ENCODE data around the gene RAD51B. TPM values are rescaled to one million over a fixed set of nuclear protein-coding genes. Genes with fewer than 3 reads are reported as not detected.

Gene RAD51B
- total and polyA plus RNA-seq, 2 experiments from 2014 or later = 10.1 to 18.0 TPM

GRCh38 chr14:68281497-68281896 is 461.9 kb downstream of the RAD51B start:
- H3K4me3 ChIP-seq = no peak overlapping the region
- no peak overlapping the region for H3K27ac ChIP-seq
- H4K20me1 ChIP-seq (ENCODE audit: insufficient read depth, poor library complexity, severe bottlenecking) = no peaks in the 10 kb centered on the region
- no peaks in the 10 kb centered on the region for H3K36me3 ChIP-seq (replicated peaks; ENCODE audit: insufficient read depth, low read depth)
- no peak for DNase-seq (ENCODE audit: low spot score)
- no peaks in the 10 kb centered on the region for H3K9me3 ChIP-seq (ENCODE audit: low read depth)
- H3K4me1 ChIP-seq (ENCODE audit: insufficient read depth) = peaks cover 31% of the 10 kb centered on the region
- no peaks in the 10 kb centered on the region for H3K27me3 ChIP-seq
- TF ChIP-seq EZH2phosphoT487 (IDR thresholded peaks at IDR 0.05; ENCODE audit: low read depth, severe bottlenecking, unreplicated experiment) (no peak), EZH2 (IDR thresholded peaks at IDR 0.05; ENCODE audit: borderline replicate concordance) (no peak)
- H3K79me2 ChIP-seq = no peaks in the 10 kb centered on the region
- 94% methylated on average over 4 of the region's 4 CpGs for WGBS (ENCODE audit: low lambda C conversion rate, missing lambda C conversion rate)
- no peaks in the 10 kb centered on the region for H3K9me2 ChIP-seq (replicated peaks; ENCODE audit: insufficient read depth)
- no peak overlapping the region for H3K4me2 ChIP-seq
- H2AFZ ChIP-seq = no peak overlapping the region

- H3K27me3 ChIP-seq = no peaks in the 10 kb centered on the region
- no peak overlapping the region for H3K4me3 ChIP-seq
- H3K9me2 ChIP-seq (replicated peaks; ENCODE audit: insufficient read depth) = no peaks in the 10 kb centered on the region
- H3K4me2 ChIP-seq = no peak overlapping the region
- no peak for DNase-seq (ENCODE audit: low spot score)
- no peak overlapping the region for H2AFZ ChIP-seq
- no peaks in the 10 kb centered on the region for H3K36me3 ChIP-seq (replicated peaks; ENCODE audit: insufficient read depth, low read depth)
- WGBS (ENCODE audit: low lambda C conversion rate, missing lambda C conversion rate) = 70% methylated on average over 6 of the region's 6 CpGs
- no peaks in the 10 kb centered on the region for H3K79me2 ChIP-seq
- peaks cover 31% of the 10 kb centered on the region for H3K4me1 ChIP-seq (ENCODE audit: insufficient read depth)
- H3K9me3 ChIP-seq (ENCODE audit: low read depth) = no peaks in the 10 kb centered on the region
- no peaks in the 10 kb centered on the region for H4K20me1 ChIP-seq (ENCODE audit: insufficient read depth, poor library complexity, severe bottlenecking)
- no peak overlapping the region for H3K27ac ChIP-seq
- TF ChIP-seq EZH2 (IDR thresholded peaks at IDR 0.05; ENCODE audit: borderline replicate concordance) = no peak
- TF ChIP-seq CTCF (IDR thresholded peaks at IDR 0.05; ENCODE audit: poor library complexity) = no peak
- no peak for TF ChIP-seq EZH2phosphoT487 (IDR thresholded peaks at IDR 0.05; ENCODE audit: low read depth, severe bottlenecking, unreplicated experiment)
These were observed 463.1 kb downstream of the RAD51B start for GRCh38 chr14:68282479-68283377.

GRCh38 chr14:68283378-68284123 is 464.0 kb downstream of the RAD51B start:
- H4K20me1 ChIP-seq (ENCODE audit: insufficient read depth, poor library complexity, severe bottlenecking) = no peaks in the 10 kb centered on the region
- no peak overlapping the region for H3K27ac ChIP-seq
- H3K27me3 ChIP-seq = no peaks in the 10 kb centered on the region
- no peaks in the 10 kb centered on the region for H3K9me2 ChIP-seq (replicated peaks; ENCODE audit: insufficient read depth)
- H3K36me3 ChIP-seq (replicated peaks; ENCODE audit: insufficient read depth, low read depth) = no peaks in the 10 kb centered on the region
- peaks cover 30% of the 10 kb centered on the region for H3K4me1 ChIP-seq (ENCODE audit: insufficient read depth)
- H3K4me3 ChIP-seq = no peak overlapping the region
- H3K4me2 ChIP-seq = no peak overlapping the region
- TF ChIP-seq CTCF (IDR thresholded peaks at IDR 0.05; ENCODE audit: poor library complexity) (no peak), EZH2 (IDR thresholded peaks at IDR 0.05; ENCODE audit: borderline replicate concordance) (no peak), EZH2phosphoT487 (IDR thresholded peaks at IDR 0.05; ENCODE audit: low read depth, severe bottlenecking, unreplicated experiment) (no peak)
- no peak overlapping the region for H2AFZ ChIP-seq
- DNase-seq (ENCODE audit: low spot score) = no peak
- no peaks in the 10 kb centered on the region for H3K9me3 ChIP-seq (ENCODE audit: low read depth)
- WGBS (ENCODE audit: low lambda C conversion rate, missing lambda C conversion rate) = 90% methylated on average over 11 of the region's 11 CpGs
- no peaks in the 10 kb centered on the region for H3K79me2 ChIP-seq

GRCh38 chr14:68284333-68284732 is 464.8 kb downstream of the RAD51B start:
- Histone ChIP-seq H2AFZ (no peak overlapping the region), H4K20me1 (ENCODE audit: insufficient read depth, poor library complexity, severe bottlenecking) (no peaks in the 10 kb centered on the region), H3K36me3 (replicated peaks; ENCODE audit: insufficient read depth, low read depth) (no peaks in the 10 kb centered on the region), H3K27me3 (no peaks in the 10 kb centered on the region), H3K27ac (no peak overlapping the region), H3K4me2 (no peak overlapping the region), H3K4me3 (no peak overlapping the region), H3K79me2 (no peaks in the 10 kb centered on the region), H3K4me1 (ENCODE audit: insufficient read depth) (peaks cover 22% of the 10 kb centered on the region), H3K9me3 (ENCODE audit: low read depth) (no peaks in the 10 kb centered on the region), H3K9me2 (replicated peaks; ENCODE audit: insufficient read depth) (no peaks in the 10 kb centered on the region)
- TF ChIP-seq CTCF (IDR thresholded peaks at IDR 0.05; ENCODE audit: poor library complexity) (no peak), EZH2 (IDR thresholded peaks at IDR 0.05; ENCODE audit: borderline replicate concordance) (no peak), EZH2phosphoT487 (IDR thresholded peaks at IDR 0.05; ENCODE audit: low read depth, severe bottlenecking, unreplicated experiment) (no peak)
- no peak for DNase-seq (ENCODE audit: low spot score)

Measured in hepatocyte (in vitro differentiated cells).